ENCODE measurements around the gene CLGN.

CLGN gene

DNA sequence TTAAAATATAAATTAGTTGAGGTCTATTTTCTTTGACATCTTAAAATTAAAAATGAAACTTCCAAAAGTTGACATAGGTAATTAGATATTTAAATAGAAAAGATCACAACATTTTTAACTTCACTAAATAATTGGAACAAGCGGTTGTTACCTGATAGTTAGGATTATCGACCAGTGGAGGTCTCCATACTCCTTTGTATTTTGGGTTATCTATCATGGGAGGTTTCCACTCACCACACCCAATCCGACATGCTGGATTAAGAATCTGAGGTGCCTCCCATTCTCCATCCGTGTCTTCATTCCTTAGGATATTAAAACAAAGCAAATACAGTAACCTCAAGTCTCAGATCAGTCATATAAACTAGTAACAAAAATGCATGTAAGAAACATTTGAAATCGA lies 31.8 kb downstream of the CLGN start:
- H3K79me2 ChIP-seq (ENCODE audit: insufficient read depth, low read length): no peaks in the 10 kb centered on the region
- no peak for TF ChIP-seq EZH2 (IDR thresholded peaks at IDR 0.05; ENCODE audit: borderline replicate concordance, low read length)
- no peaks in the 10 kb centered on the region for H3K9me2 ChIP-seq (ENCODE audit: low read depth, low read length)
- H3K27me3 ChIP-seq (ENCODE audit: insufficient read depth, low read length): no peaks in the 10 kb centered on the region
- H3K4me1 ChIP-seq (ENCODE audit: insufficient read depth, low read length, severe bottlenecking): no peaks in the 10 kb centered on the region
- no peak overlapping the region for H3K9ac ChIP-seq (ENCODE audit: low read length)
- no peak overlapping the region for H3K4me2 ChIP-seq (ENCODE audit: low read length)
- no peak overlapping the region for H3K4me3 ChIP-seq (ENCODE audit: low read depth, low read length, poor library complexity, severe bottlenecking)
- H3K36me3 ChIP-seq (ENCODE audit: insufficient read depth, low read length): no peaks in the 10 kb centered on the region
- H4K20me1 ChIP-seq (ENCODE audit: insufficient read depth, low read length): no peaks in the 10 kb centered on the region
- H3F3A ChIP-seq (ENCODE audit: insufficient read depth, low read length): no peaks in the 10 kb centered on the region
- no peaks in the 10 kb centered on the region for H3K9me3 ChIP-seq (ENCODE audit: low read length)
- no peak overlapping the region for H2AFZ ChIP-seq (ENCODE audit: low read length)
- no peak overlapping the region for H3K27ac ChIP-seq (ENCODE audit: low read depth, low read length, poor library complexity, severe bottlenecking)

DNA sequence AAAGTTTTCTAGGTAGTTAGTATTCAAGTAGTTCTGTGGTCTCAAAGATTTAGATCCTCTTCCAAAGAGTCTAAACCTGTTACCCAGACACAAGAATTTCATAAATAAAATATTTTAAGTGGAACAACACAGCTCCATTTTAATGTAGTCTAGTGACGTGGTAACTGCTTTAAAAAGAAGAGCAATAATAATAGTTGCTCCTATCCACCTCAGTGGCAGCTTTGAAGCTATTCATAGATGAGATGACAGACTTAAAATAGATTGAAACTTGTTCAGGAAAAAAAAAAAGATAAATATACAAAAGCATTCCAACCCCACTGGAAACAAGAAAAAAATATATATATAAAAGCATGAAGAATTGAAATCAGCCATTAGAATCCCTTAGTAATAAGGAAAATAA lies 39.4 kb downstream of the CLGN start:
- Histone ChIP-seq H3K4me2 (ENCODE audit: low read length) (no peak overlapping the region), H4K20me1 (ENCODE audit: insufficient read depth, low read length) (no peaks in the 10 kb centered on the region), H3K27me3 (ENCODE audit: insufficient read depth, low read length) (no peaks in the 10 kb centered on the region), H3K9me3 (ENCODE audit: low read length) (no peaks in the 10 kb centered on the region), H3K4me3 (ENCODE audit: low read depth, low read length, poor library complexity, severe bottlenecking) (no peak overlapping the region), H3K4me1 (ENCODE audit: insufficient read depth, low read length, severe bottlenecking) (no peaks in the 10 kb centered on the region), H3K36me3 (ENCODE audit: insufficient read depth, low read length) (no peaks in the 10 kb centered on the region), H3K27ac (ENCODE audit: low read depth, low read length, poor library complexity, severe bottlenecking) (no peak overlapping the region), H3F3A (ENCODE audit: insufficient read depth, low read length) (no peaks in the 10 kb centered on the region), H3K79me2 (ENCODE audit: insufficient read depth, low read length) (no peaks in the 10 kb centered on the region), H2AFZ (ENCODE audit: low read length) (no peak overlapping the region), H3K9me2 (ENCODE audit: low read depth, low read length) (no peaks in the 10 kb centered on the region), H3K9ac (ENCODE audit: low read length) (no peak overlapping the region)
- TF ChIP-seq EZH2 (IDR thresholded peaks at IDR 0.05; ENCODE audit: borderline replicate concordance, low read length): no peak
- TF ChIP-seq, protein P1, sequence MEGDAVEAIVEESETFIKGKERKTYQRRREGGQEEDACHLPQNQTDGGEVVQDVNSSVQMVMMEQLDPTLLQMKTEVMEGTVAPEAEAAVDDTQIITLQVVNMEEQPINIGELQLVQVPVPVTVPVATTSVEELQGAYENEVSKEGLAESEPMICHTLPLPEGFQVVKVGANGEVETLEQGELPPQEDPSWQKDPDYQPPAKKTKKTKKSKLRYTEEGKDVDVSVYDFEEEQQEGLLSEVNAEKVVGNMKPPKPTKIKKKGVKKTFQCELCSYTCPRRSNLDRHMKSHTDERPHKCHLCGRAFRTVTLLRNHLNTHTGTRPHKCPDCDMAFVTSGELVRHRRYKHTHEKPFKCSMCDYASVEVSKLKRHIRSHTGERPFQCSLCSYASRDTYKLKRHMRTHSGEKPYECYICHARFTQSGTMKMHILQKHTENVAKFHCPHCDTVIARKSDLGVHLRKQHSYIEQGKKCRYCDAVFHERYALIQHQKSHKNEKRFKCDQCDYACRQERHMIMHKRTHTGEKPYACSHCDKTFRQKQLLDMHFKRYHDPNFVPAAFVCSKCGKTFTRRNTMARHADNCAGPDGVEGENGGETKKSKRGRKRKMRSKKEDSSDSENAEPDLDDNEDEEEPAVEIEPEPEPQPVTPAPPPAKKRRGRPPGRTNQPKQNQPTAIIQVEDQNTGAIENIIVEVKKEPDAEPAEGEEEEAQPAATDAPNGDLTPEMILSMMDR (IDR thresholded peaks at IDR 0.05; ENCODE audit: low read length): no peak

DNA sequence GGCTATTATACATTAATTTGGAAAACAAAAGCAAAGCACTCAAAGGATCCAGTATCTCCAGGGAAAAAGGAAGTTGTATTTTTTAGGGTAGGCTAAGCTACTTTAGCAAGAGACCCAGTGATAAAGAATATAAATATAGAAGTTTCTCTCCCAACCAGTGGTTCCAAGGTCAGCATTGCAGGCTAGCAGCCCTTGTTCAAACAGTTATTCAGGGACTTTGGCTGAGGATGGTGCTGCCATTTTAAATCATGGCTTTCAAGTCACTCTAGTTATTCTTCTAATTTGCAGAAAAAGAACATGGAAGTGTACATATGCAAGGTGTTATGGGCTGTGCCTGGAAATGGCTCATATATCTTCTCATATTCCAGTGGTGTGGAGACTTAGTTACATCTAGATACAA lies 44.7 kb downstream of the CLGN start:
- Histone ChIP-seq H3K36me3 (ENCODE audit: insufficient read depth, low read length) (peaks cover 26% of the 10 kb centered on the region), H3K9ac (ENCODE audit: low read length) (no peak overlapping the region), H3K4me1 (ENCODE audit: insufficient read depth, low read length, severe bottlenecking) (no peaks in the 10 kb centered on the region), H3K4me2 (ENCODE audit: low read length) (no peak overlapping the region), H3K27ac (ENCODE audit: low read depth, low read length, poor library complexity, severe bottlenecking) (no peak overlapping the region), H3K9me2 (ENCODE audit: low read depth, low read length) (no peaks in the 10 kb centered on the region), H3K9me3 (ENCODE audit: low read length) (no peaks in the 10 kb centered on the region), H4K20me1 (ENCODE audit: insufficient read depth, low read length) (no peaks in the 10 kb centered on the region), H3K79me2 (ENCODE audit: insufficient read depth, low read length) (no peaks in the 10 kb centered on the region), H3K4me3 (ENCODE audit: low read depth, low read length, poor library complexity, severe bottlenecking) (no peak overlapping the region), H3K27me3 (ENCODE audit: insufficient read depth, low read length) (no peaks in the 10 kb centered on the region), H3F3A (ENCODE audit: insufficient read depth, low read length) (no peaks in the 10 kb centered on the region), H2AFZ (ENCODE audit: low read length) (no peak overlapping the region)
- TF ChIP-seq, protein P1 (IDR thresholded peaks at IDR 0.05; ENCODE audit: low read length): no peak
- TF ChIP-seq EZH2 (IDR thresholded peaks at IDR 0.05; ENCODE audit: borderline replicate concordance, low read length): no peak

DNA sequence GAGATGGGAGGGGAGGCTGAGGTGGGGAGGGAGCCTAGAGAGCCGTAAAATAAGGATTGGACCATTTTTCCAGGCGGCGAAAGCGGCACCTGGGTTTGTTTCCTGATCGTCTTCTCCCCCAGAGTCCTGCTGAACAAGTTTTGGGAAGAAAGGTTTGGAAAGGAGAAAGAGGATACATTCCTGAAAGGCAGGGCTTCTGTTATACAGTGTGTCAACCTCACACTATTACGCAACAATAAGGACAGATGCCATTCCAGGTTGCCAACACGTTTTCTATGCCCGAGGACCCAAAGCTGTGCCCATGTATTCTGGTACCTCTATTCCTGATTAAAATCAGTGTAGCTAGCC lies 53.3 kb downstream of the CLGN start:
- Histone ChIP-seq H3K4me2 (ENCODE audit: low read length) (peak overlapping the region; percentile 99), H3K4me1 (ENCODE audit: insufficient read depth, low read length, severe bottlenecking) (peaks cover 25% of the 10 kb centered on the region), H4K20me1 (ENCODE audit: insufficient read depth, low read length) (no peaks in the 10 kb centered on the region), H3K4me3 (ENCODE audit: low read depth, low read length, poor library complexity, severe bottlenecking) (peak overlapping the region; percentile 98), H3K9me2 (ENCODE audit: low read depth, low read length) (no peaks in the 10 kb centered on the region), H3K36me3 (ENCODE audit: insufficient read depth, low read length) (peaks cover 4% of the 10 kb centered on the region; the same call in 1 of the 2 replicates), H3K27ac (ENCODE audit: low read depth, low read length, poor library complexity, severe bottlenecking) (no peak overlapping the region), H3K9me3 (ENCODE audit: low read length) (no peaks in the 10 kb centered on the region), H3F3A (ENCODE audit: insufficient read depth, low read length) (no peaks in the 10 kb centered on the region), H3K27me3 (ENCODE audit: insufficient read depth, low read length) (no peaks in the 10 kb centered on the region), H3K79me2 (ENCODE audit: insufficient read depth, low read length) (peaks cover 7% of the 10 kb centered on the region), H3K9ac (ENCODE audit: low read length) (peak overlapping the region; percentile 96), H2AFZ (ENCODE audit: low read length) (peak overlapping the region; percentile 89; the same call in 1 of the 2 replicates)
- TF ChIP-seq, protein P1 (IDR thresholded peaks at IDR 0.05; ENCODE audit: low read length): no peak
- TF ChIP-seq EZH2 (IDR thresholded peaks at IDR 0.05; ENCODE audit: borderline replicate concordance, low read length): no peak
